ENCODE data around the gene CHAC1. TPM values are rescaled to one million over a fixed set of nuclear protein-coding genes. Genes with fewer than 3 reads are reported as not detected.

The CHAC1 gene
- total RNA-seq, 3 donors from 2014 or later: 0.32 to 11.9 (median 2.9) TPM

DNA sequence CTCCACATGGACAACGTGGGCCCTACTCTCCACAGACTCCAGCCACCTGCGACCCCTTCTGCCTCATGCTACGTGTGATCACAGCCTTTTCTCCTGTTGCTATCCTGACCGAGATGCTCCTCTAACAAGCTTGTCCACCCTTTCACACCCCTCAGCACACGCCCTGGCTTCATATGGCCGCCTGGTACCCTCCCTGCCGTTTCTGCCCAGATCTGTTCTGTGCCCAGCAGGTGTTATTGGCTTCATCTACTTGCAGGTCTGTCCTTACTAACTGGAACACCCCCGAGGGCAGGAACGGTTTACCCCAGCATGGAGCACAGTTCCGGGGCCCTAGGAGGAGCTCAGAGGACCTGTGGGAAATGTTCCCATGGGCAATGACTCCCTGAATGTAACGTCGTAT is 9.9 kb downstream of the CHAC1 start:
- DNase-seq (ENCODE audit: low spot score in 2 of 2): no peak
- Histone ChIP-seq H3K4me1 (no peaks in the 10 kb centered on the region), H3K36me3 (no peaks in the 10 kb centered on the region), H3K9me3 (no peaks in the 10 kb centered on the region), H3K27me3 (no peaks in the 10 kb centered on the region), H3K4me3 (no peak overlapping the region), H3K27ac (no peak overlapping the region)
- intact Hi-C loops (cut with DNase I; ENCODE audit: low total_unique reads): no loop called here
- no peak for TF ChIP-seq POLR2AphosphoS5 (IDR thresholded peaks at IDR 0.05)
- TF ChIP-seq POLR2A (IDR thresholded peaks at IDR 0.05): no peak
- no peak for TF ChIP-seq CTCF (IDR thresholded peaks at IDR 0.05)

DNA sequence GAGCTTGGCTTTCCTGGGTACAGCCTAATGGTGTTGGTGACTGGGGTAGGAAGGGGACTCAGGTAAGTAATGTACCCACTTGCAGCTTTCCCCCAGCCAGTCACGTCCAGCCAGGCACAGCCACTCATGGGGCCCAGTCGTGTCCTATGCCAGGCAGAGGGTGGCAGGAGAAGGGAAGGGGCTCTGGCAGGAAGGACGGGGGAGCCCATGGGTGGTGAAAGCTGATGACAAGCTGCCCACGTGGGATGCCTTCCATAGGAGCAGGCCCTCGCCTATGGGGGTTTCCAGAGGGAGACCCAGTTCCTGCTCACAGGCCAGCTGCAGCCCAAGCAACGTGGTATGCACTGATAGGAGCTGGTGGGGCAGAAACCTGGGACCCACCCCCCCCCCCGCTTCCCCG is 10.7 kb downstream of the CHAC1 start:
- intact Hi-C loops (cut with DNase I; ENCODE audit: low total_unique reads): no loop called here
- H3K36me3 ChIP-seq: no peaks in the 10 kb centered on the region
- H3K4me3 ChIP-seq: no peak overlapping the region
- no peak for TF ChIP-seq CTCF (IDR thresholded peaks at IDR 0.05)
- TF ChIP-seq POLR2AphosphoS5 (IDR thresholded peaks at IDR 0.05): no peak
- TF ChIP-seq POLR2A (IDR thresholded peaks at IDR 0.05): no peak
- no peaks in the 10 kb centered on the region for H3K9me3 ChIP-seq
- H3K27me3 ChIP-seq: no peaks in the 10 kb centered on the region
- H3K27ac ChIP-seq: no peak overlapping the region
- no peak for DNase-seq (ENCODE audit: low spot score in 2 of 2)
- no peaks in the 10 kb centered on the region for H3K4me1 ChIP-seq

GRCh38 chr15:40964634-40965033 is 11.4 kb downstream of the CHAC1 start:
- intact Hi-C loops (cut with DNase I; ENCODE audit: low total_unique reads): no loop called here
- no peak overlapping the region for H3K4me3 ChIP-seq
- H3K36me3 ChIP-seq: no peaks in the 10 kb centered on the region
- H3K9me3 ChIP-seq: no peaks in the 10 kb centered on the region
- H3K27ac ChIP-seq: no peak overlapping the region
- no peak for TF ChIP-seq CTCF (IDR thresholded peaks at IDR 0.05)
- no peak for TF ChIP-seq POLR2AphosphoS5 (IDR thresholded peaks at IDR 0.05)
- no peak for TF ChIP-seq POLR2A (IDR thresholded peaks at IDR 0.05)
- H3K27me3 ChIP-seq: no peaks in the 10 kb centered on the region
- DNase-seq (ENCODE audit: low spot score in 2 of 2): no peak
- H3K4me1 ChIP-seq: no peaks in the 10 kb centered on the region

GRCh38 chr15:40968290-40969085 is 15.2 kb downstream of the CHAC1 start:
- Histone ChIP-seq H3K9me3 (no peaks in the 10 kb centered on the region), H3K27ac (no peak overlapping the region), H3K36me3 (no peaks in the 10 kb centered on the region), H3K4me1 (no peaks in the 10 kb centered on the region), H3K27me3 (no peaks in the 10 kb centered on the region), H3K4me3 (no peak overlapping the region)
- intact Hi-C loops (cut with DNase I; ENCODE audit: low total_unique reads): no loop called here
- no peak for DNase-seq (ENCODE audit: low spot score in 2 of 2)
- TF ChIP-seq CTCF (IDR thresholded peaks at IDR 0.05) (no peak), POLR2AphosphoS5 (IDR thresholded peaks at IDR 0.05) (no peak), POLR2A (IDR thresholded peaks at IDR 0.05) (no peak)

GRCh38 chr15:40969363-40969762 is 16.1 kb downstream of the CHAC1 start:
- intact Hi-C loops (cut with DNase I; ENCODE audit: low total_unique reads): no loop called here
- H3K4me3 ChIP-seq: no peak overlapping the region
- H3K9me3 ChIP-seq: no peaks in the 10 kb centered on the region
- H3K27ac ChIP-seq: no peak overlapping the region
- no peaks in the 10 kb centered on the region for H3K27me3 ChIP-seq
- H3K4me1 ChIP-seq: no peaks in the 10 kb centered on the region
- TF ChIP-seq POLR2AphosphoS5 (IDR thresholded peaks at IDR 0.05) (no peak), POLR2A (IDR thresholded peaks at IDR 0.05) (no peak), CTCF (IDR thresholded peaks at IDR 0.05) (no peak)
- no peaks in the 10 kb centered on the region for H3K36me3 ChIP-seq
- DNase-seq (ENCODE audit: low spot score in 2 of 2): no peak

Data from breast epithelium (tissue), 4 donors.